Left lung (tissue), 10 donors: Measurements from ENCODE around the gene MAMLD1. TPM values are rescaled to one million over a fixed set of nuclear protein-coding genes. Genes with fewer than 3 reads are reported as not detected.

Experiments used
- ATAC-seq: fragments of 200-7000 bp; cut with Tn5 transposase; one replicate; pipeline ENCODE4 v1.9.1; 2020; ENCODE audit warnings: moderate library complexity
- DNase-seq, 4 donors: peaks; one replicate each; pipeline ENCODE4 v3.0.0-alpha.2; 2013 to 2020
- H3K27ac ChIP-seq, 2 donors: fragments of 200-600 bp; sonication (generic) in 1 of 2; one replicate each; pipeline versions ENCODE4 v1.5.0 to v1.8.0; 2020 to 2021
- H3K27me3 ChIP-seq, 2 donors: fragments of 200-600 bp; sonication (generic) in 1 of 2; one replicate each; pipeline versions ENCODE4 v1.5.0 to v1.8.0; 2020 to 2021
- H3K36me3 ChIP-seq, 2 donors: fragments of 200-600 bp; sonication (generic) in 1 of 2; one replicate each; pipeline versions ENCODE4 v1.5.0 to v1.8.0; 2020 to 2021
- H3K4me1 ChIP-seq, 2 donors: fragments of 200-600 bp; one replicate each; pipeline ENCODE4 v1.8.0; 2021
- H3K4me3 ChIP-seq, 2 donors: fragments of 200-600 bp; sonication (generic) in 1 of 2; one replicate each; pipeline versions ENCODE4 v1.5.0 to v1.8.0; 2020 to 2021; ENCODE audit warnings: mild to moderate bottlenecking in 1 of 2
- H3K9me3 ChIP-seq, 2 donors: fragments of 200-600 bp; sonication (generic) in 1 of 2; one replicate each; pipeline versions ENCODE4 v1.5.0 to v1.8.0; 2020 to 2021
- CTCF ChIP-seq, 2 donors: fragments of 200-600 bp; sonication (generic) in 1 of 2; IDR thresholded peaks; one replicate each; pipeline versions ENCODE4 v1.5.0 to v1.8.0; 2021; ENCODE audit warnings: antibody characterized with exemption in 2 of 2
- intact Hi-C, 2 donors: fragments of 100-400 bp; cut with DNase I; formaldehyde crosslinking; loops; one replicate each; pipeline versions ENCODE4 v1.11.2 to v1.14.2; 2022
- polyA plus RNA-seq, 6 donors: library from polyadenylated mRNA; unstranded; fragments of 120-200 nt; gene quantifications; one replicate each; pipeline ENCODE4 v1.2.1, GENCODE V29; 2013; ENCODE audit not compliant: insufficient read length in 6 of 6
- total RNA-seq, 2 donors: library from RNA; stranded (reverse); fragmentation: NEBNext Ultra II Directional; extraction: Animal tissue kit (Norgen Biotek cat#: 25700); gene quantifications; one replicate each; pipeline ENCODE4 v1.2.1, GENCODE V29; 2021
- donor health status: DM: no; HTN: yes; CAD: no.
- donor health status: DM: no; HTN: no; CAD: no.

MAMLD1 gene
- total and polyA plus RNA-seq, 8 donors = 3.6 to 18.4 (median 14.6) TPM

GRCh38 chrX:150414228-150414627, 51.1 kb downstream of the MAMLD1 start:
- Histone ChIP-seq H3K4me3 (no peak overlapping the region), H3K9me3 (no peaks in the 10 kb centered on the region), H3K4me1 (no peaks in the 10 kb centered on the region), H3K27ac (no peak overlapping the region), H3K36me3 (no peaks in the 10 kb centered on the region), H3K27me3 (no peaks in the 10 kb centered on the region)
- no peak for TF ChIP-seq CTCF (IDR thresholded peaks at IDR 0.05)
- intact Hi-C loops = no loop called here
- no peak for DNase-seq
- ATAC-seq = no peak

- no peaks in the 10 kb centered on the region for H3K27me3 ChIP-seq
- H3K27ac ChIP-seq = no peak overlapping the region
- H3K9me3 ChIP-seq = no peaks in the 10 kb centered on the region
- no peak overlapping the region for H3K4me3 ChIP-seq
- no peak for ATAC-seq
- H3K4me1 ChIP-seq = no peaks in the 10 kb centered on the region
- intact Hi-C loops = no loop called here
- TF ChIP-seq CTCF (IDR thresholded peaks at IDR 0.05) = no peak
- H3K36me3 ChIP-seq = no peaks in the 10 kb centered on the region
- DNase-seq = no peak
Observed at GRCh38 chrX:150416469-150416868, 53.4 kb downstream of the MAMLD1 start.

- intact Hi-C loops = no loop called here
- H3K27me3 ChIP-seq = no peaks in the 10 kb centered on the region
- H3K27ac ChIP-seq = no peak overlapping the region
- peak in 1 of 4 donors; percentile 8 for DNase-seq
- no peaks in the 10 kb centered on the region for H3K9me3 ChIP-seq
- no peak for TF ChIP-seq CTCF (IDR thresholded peaks at IDR 0.05)
- no peak for ATAC-seq
- no peaks in the 10 kb centered on the region for H3K4me1 ChIP-seq
- H3K4me3 ChIP-seq = no peak overlapping the region
- no peaks in the 10 kb centered on the region for H3K36me3 ChIP-seq
Observed at GRCh38 chrX:150421816-150422215, 58.7 kb downstream of the MAMLD1 start.

GRCh38 chrX:150429594-150429993, 66.5 kb downstream of the MAMLD1 start:
- no peak for TF ChIP-seq CTCF (IDR thresholded peaks at IDR 0.05)
- H3K4me3 ChIP-seq = no peak overlapping the region
- no peaks in the 10 kb centered on the region for H3K4me1 ChIP-seq
- H3K36me3 ChIP-seq = no peaks in the 10 kb centered on the region
- ATAC-seq = peak; percentile 23
- DNase-seq = no peak
- H3K27me3 ChIP-seq = no peaks in the 10 kb centered on the region
- intact Hi-C loops = no loop called here
- H3K9me3 ChIP-seq = no peaks in the 10 kb centered on the region
- no peak overlapping the region for H3K27ac ChIP-seq

GRCh38 chrX:150436195-150436594, 73.1 kb downstream of the MAMLD1 start:
- Histone ChIP-seq H3K27ac (no peak overlapping the region), H3K4me3 (no peak overlapping the region), H3K36me3 (no peaks in the 10 kb centered on the region), H3K4me1 (no peaks in the 10 kb centered on the region), H3K27me3 (no peaks in the 10 kb centered on the region), H3K9me3 (no peaks in the 10 kb centered on the region)
- ATAC-seq (no peak), DNase-seq (no peak)
- TF ChIP-seq CTCF (IDR thresholded peaks at IDR 0.05) = no peak
- intact Hi-C loops = no loop called here
